ENCODE measurements around the gene GHRHR.

The GHRHR gene

DNA sequence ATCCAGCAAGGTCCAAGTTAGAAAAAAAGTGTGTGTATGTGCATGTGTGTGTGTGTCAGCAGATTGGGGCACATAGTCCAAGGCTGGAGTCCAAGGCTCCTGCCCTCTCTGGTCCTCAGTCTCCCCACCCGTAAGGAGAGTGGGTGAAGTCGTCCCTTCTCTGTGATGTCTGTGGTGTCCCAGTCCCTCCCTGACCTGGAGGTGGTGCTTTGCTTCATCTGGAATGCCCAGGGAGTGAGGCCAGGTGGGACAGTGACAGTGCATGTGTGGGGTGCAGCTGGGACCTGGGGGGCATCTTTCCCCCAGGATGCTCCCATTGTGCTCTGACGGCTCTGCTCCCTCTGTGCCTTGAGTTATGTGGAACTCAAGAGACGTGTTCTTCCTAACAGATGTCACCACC is 34.1 kb upstream of the GHRHR start:
- DNase-seq: no peak

GRCh38 chr7:30930621-30931020 is 33.1 kb upstream of the GHRHR start:
- no peak for DNase-seq

DNA sequence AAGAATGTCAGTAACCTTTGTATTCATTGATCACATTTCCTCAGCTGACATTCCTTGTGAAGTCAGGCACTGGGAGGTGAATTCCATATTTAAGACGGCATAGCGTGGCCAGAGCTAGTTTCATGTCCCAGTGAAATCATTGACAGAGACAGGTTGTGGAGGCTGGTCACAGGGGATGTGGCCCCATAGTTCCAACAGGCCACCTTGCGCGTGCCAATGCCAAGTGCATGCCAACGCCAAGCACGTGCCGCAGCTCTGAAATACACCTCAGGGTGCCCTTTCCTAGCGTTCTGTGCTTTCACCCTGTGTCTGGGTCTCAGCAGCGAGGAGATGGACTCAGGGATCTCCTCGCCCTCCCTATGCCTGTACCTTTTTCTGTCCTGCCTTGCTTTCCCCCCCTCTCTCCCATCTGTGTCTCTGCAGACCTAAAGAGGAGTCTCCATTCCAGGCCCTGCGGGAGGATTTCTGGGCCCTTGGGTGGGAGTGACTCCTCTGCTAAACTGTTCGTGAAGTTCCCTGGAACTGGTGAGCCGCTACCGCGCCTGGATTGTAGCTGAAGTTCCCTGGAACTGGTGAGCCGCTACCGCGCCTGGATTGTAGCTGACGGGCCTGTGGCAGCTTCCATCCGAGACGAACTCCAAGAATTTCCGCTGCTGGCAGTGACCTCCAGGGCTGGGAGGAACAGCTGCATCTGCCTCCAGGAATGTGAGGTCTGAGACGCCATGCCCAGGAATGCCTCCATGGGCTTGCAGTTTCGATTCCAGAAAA is 32.4 kb upstream of the GHRHR start:
- no peak for DNase-seq

DNA sequence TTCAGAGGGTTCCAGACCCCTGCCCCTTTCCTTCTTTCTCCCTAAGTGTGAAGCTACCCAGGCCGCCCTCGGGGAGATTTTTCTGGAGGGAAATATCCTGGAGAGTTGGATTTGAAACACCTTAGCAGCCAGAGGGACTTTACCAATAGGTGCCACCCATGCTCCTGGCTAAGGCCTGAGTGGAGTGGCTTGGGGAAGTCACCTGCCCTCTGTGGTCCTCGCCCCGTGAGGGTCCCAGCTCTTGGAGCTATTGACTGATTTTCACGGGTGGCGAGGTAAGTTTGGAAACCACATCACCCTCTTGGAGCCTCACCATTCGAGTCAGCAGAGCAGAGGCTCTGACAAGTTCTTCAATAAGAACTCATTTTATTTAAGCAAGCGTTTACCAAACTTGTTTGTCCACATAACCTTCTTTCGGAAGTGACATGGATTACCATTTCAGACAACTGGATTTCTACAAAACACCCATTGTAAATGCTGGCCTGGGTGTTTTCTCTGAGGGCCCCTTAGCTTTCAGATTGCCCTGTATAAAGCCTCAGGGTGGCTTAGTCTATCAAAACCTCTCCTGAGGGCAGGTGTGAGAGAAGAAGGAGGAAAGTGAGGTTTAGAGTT is 31.7 kb upstream of the GHRHR start:
- no peak for DNase-seq

GRCh38 chr7:30932562-30932961 is 31.2 kb upstream of the GHRHR start:
- no peak for DNase-seq

GRCh38 chr7:30933124-30933974 is 30.4 kb upstream of the GHRHR start:
- peak in 1 of 2 experiments; percentile 22 for DNase-seq

GRCh38 chr7:30934225-30934624 is 29.5 kb upstream of the GHRHR start:
- DNase-seq: no peak

- DNase-seq: no peak
These were observed 28.8 kb upstream of the GHRHR start for GRCh38 chr7:30934732-30935568.

DNA sequence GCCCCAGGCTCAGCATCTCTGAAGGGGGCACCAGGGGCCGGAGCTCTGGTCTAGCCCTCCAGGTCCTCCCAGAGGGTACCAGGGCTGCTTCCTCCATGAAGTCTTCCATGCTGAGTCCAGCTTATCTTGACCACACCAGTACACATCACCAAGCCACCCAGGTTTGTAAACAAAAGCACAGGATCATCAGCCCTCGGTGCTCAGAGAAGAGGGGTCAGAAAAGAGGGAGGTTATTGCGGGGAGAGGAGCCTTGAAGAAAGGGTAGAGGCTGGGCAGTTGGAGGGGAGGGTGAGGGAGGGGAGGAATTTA is 28.2 kb upstream of the GHRHR start:
- DNase-seq: no peak

DNA sequence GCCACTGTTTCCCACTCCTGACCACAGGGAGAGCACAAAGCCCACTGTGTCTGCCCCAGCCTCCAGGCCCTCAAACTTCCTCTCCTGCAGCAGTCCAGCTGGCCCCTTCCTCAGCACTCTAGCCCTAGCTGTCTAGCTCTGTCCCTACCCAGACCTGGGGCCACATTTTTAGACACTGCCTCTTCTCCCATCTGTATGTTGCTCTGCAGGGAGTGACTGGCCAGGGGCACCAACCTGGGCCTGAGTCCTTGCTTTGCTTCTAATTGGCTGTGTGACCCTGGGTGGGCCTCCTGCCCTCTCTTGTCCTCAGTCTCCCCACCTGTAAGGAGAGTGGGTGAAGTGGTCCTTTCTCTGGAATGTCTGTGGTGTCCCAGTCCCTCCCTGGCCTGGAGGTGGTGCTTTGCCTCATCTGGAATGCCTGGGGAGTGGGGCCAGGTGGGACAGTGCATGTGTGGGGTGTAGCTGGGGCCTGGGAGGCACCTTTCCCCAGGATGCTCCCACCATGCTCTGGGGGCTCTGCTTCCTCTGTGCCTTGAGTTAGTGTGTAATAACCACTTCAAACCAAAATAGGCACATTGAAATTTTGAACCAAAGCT is 27.0 kb upstream of the GHRHR start:
- no peak for DNase-seq

- DNase-seq: peak in 1 of 2 experiments; percentile 40
These were observed 26.3 kb upstream of the GHRHR start for GRCh38 chr7:30937416-30937815.

DNA sequence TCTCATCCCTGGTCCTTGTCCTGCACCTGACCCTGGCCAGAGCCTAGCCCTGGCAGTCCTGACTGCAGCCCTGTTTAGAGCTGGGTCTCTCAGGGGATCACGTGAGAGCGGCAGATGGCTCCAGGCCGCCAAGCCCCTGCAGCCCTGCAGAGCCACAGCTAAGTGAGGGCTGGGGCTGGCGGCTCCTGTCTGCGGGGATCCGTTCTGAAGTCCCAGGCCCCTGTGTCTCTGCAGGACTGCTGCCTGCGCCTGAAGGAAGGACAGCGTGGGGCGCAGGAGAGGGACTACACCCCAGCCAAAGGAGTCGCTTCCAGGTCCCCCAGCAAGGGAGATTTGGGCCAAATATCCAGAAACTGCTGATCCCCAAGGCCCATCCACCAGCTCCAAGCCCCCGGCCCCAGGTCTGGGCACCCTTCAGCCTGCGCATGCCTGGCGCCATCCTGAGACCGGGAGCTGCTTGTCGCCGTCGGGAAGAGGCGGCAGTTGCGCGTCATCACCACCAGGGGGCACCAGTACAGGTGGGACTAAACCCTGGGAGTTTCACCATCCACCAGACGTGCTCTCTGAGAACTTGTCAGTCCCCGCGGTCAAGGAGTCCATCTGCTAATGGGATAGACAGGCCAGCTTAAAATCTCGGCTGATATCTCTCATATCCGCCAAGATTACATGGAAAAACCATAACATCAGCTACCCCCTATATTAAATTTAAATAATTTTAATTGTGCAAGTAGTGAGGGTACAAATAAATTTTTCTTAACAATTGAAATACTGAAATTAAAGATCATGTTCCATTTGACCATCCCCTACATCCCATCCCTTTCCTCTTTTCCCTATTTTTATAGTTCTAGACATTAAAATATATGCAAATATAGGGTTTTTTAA is 25.1 kb upstream of the GHRHR start:
- DNase-seq: peak; percentile 81 to 92

- DNase-seq: no peak
These were observed 22.0 kb upstream of the GHRHR start for GRCh38 chr7:30941582-30942323.

DNA sequence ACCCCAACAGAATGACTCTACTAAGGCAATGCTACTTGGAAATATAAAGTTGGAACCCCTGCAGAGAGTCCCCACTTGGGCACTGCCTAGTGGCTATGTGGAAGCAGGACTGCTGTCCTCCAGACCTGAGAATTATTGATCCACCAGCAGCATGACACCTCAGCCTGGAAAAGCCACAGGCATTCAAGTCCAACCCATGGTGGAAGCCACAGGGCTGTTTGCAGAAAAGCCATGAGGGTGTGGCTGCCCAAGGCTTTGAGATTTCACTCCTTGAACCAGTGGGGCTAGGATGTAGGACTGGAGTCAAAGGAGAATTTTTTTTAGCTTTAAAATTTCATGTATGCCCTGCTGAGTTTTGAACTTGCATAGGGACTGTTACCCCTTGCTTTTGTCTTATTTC is 13.6 kb upstream of the GHRHR start:
- DNase-seq: no peak

GRCh38 chr7:30954914-30955313 is 8.8 kb upstream of the GHRHR start:
- no peak for DNase-seq

- DNase-seq: no peak
These were observed 7.0 kb upstream of the GHRHR start for GRCh38 chr7:30956704-30957103.

GRCh38 chr7:30965372-30965771 is 1.6 kb downstream of the GHRHR start:
- no peak for DNase-seq

DNA sequence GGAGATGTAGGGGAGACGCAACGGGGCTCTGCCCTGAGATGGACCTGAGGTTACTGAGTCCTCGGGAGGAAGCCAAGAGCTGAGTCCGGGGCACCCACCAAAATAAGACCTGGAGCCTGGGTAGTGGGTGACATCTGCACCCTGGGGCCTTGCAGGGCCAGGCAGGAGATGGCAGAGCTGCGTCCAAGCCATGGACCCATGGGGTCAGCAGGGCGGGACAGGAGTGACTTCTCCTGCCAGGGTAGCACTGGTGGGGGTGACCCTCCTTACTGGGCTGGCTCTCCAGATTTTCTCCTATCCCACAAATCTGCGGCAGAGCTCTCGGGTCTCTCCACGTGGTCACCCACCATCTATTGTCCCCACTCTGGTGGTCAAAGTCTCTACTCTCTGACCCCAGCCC is 2.1 kb downstream of the GHRHR start:
- DNase-seq: no peak

DNA sequence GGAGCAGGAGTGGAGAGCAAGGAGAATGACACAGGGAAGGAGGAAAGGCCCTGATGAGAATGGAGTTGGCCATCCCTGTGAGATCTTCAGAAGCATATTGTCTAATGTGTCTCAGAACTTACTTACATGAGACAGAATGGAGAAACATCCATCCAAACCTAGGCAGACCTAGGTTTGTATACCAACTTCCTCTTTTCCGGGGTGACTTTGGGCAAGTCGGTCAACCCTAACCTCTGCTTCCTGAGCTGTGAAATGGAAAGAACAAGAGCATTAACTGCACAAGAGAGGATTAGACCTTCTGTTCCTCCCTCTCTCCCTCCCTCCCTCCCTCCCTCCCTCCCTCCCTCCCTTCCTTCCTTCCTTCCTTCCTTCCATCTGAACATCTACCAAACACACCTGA is 4.5 kb downstream of the GHRHR start:
- DNase-seq: no peak

DNA sequence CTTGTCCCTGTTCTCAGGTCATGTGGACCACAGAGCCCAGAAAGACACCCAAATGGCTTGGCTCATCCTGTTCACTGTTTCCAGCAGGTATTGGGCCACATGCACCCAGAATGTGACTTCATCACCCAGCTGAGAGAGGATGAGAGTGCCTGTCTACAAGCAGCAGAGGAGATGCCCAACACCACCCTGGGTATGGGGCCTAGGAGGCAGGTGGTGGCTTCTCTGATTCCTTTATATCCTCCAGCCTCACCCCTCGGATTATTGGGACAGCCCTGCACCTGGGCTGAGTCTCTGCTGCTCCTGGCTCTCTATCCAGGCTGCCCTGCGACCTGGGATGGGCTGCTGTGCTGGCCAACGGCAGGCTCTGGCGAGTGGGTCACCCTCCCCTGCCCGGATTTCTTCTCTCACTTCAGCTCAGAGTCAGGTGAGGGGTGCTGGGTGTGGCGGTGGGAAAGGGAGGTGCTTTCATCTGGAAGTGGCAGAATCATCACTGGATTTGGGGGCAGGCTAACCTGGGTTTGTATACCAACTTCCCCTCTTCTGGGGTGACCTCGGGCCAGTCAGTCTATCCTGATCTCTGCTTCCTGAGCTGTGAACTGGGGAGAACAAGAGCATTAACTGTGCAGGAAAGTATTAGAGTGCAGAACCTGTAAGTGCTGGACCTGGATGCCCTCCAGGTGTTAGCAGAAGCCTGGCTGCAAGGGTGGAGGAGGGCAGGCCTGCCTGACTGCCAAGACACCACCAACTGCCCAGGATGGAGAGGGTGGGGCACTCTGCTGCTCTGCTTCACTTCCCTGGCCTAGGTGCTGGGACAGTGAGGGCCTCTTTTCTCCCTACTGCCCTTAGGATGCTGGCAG is 5.2 kb downstream of the GHRHR start:
- DNase-seq: no peak
